Measurements from ENCODE around the gene IL27RA.

IL27RA gene

DNA sequence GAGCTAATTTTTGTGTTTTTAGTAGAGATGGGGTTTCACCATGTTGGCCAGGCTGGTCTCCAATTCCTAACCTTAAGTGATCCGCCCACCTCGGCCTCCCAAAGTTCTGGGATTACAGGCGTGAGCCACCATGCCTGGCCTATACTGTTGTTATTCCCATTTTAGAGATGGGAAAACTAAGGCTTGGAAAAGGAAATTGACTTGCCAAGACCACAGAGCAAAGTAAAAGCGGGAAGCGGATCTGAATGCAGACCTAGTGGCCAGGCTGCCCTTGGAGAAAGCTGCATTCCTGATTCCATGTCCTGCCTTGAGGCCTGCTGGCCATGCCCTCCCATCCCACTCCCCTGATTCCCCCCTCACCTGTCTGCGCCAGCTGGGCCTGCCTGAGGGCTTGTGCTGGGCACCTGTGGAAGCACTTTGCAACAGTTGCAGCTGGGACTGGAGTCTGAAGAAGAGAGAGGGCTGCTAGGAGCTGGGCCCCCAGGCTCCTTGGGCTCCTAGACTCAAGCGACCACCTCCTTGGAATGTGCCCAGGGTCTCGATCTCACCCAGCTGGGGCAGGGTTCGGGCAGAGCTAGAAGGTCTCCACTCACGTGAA lies 24.6 kb downstream of the IL27RA start:
- no peak for TF ChIP-seq FOXP2 (optimal IDR thresholded peaks at IDR 0.05; ENCODE audit: borderline replicate concordance, extremely low read depth, extremely low read length, insufficient read depth)
- TF ChIP-seq REST (IDR thresholded peaks at IDR 0.05; ENCODE audit: insufficient read depth in 1 of 2, low read depth in 2 of 2, low read length in 2 of 2), result no peak
- no peak for TF ChIP-seq SIN3A (IDR thresholded peaks at IDR 0.05; ENCODE audit: borderline replicate concordance, insufficient read depth, low read length)
- TF ChIP-seq POLR2AphosphoS5 (IDR thresholded peaks at IDR 0.05; ENCODE audit: low read depth, low read length), result no peak
- TF ChIP-seq TAF1 (IDR thresholded peaks at IDR 0.05; ENCODE audit: borderline replicate concordance, insufficient read depth, low read length), result no peak

- no peak for TF ChIP-seq REST (IDR thresholded peaks at IDR 0.05; ENCODE audit: insufficient read depth in 1 of 2, low read depth in 2 of 2, low read length in 2 of 2)
Measured at GRCh38 chr19:14056741-14057356, 25.3 kb downstream of the IL27RA start.

GRCh38 chr19:14058182-14059092 lies 26.9 kb downstream of the IL27RA start:
- TF ChIP-seq SIN3A (IDR thresholded peaks at IDR 0.05; ENCODE audit: borderline replicate concordance, insufficient read depth, low read length) (no peak), TAF1 (IDR thresholded peaks at IDR 0.05; ENCODE audit: borderline replicate concordance, insufficient read depth, low read length) (no peak), REST (IDR thresholded peaks at IDR 0.05; ENCODE audit: insufficient read depth in 1 of 2, low read depth in 2 of 2, low read length in 2 of 2) (no peak)

GRCh38 chr19:14059093-14059480 lies 27.5 kb downstream of the IL27RA start:
- no peak for TF ChIP-seq TAF1 (IDR thresholded peaks at IDR 0.05; ENCODE audit: borderline replicate concordance, insufficient read depth, low read length)
- TF ChIP-seq REST (IDR thresholded peaks at IDR 0.05; ENCODE audit: insufficient read depth in 1 of 2, low read depth in 2 of 2, low read length in 2 of 2), result no peak
- TF ChIP-seq FOXP2 (optimal IDR thresholded peaks at IDR 0.05; ENCODE audit: borderline replicate concordance, extremely low read depth, extremely low read length, insufficient read depth), result no peak

Data from PFSK-1 (cell line).